SKM-1 treated with dmso at 0.1 percent for 144 hours (cell line): ENCODE measurements around the gene TTF2.
"Not testable (repeated sequence)": the region's sequence is repeated elsewhere in the genome, so short reads cannot be mapped to it uniquely, and the experiment has no call there.

Experiments
- DNase-seq: peaks from one replicate; lab custom pipeline; 2025; ENCODE audit not compliant: unreplicated experiment; lab: John Stamatoyannopoulos, UW

TTF2 gene

GRCh38 chr1:117092594-117092993 is 32.5 kb downstream of the TTF2 start:
- no peak for DNase-seq

GRCh38 chr1:117093091-117093534 is 33.0 kb downstream of the TTF2 start:
- DNase-seq = no peak

- DNase-seq = peak; percentile 18
These were observed 33.9 kb downstream of the TTF2 start for GRCh38 chr1:117093870-117094621.

- no peak for DNase-seq
These were observed 34.9 kb downstream of the TTF2 start for GRCh38 chr1:117094841-117095604.

GRCh38 chr1:117096951-117097408 is 36.9 kb downstream of the TTF2 start:
- DNase-seq = no peak

GRCh38 chr1:117097443-117097842 is 37.3 kb downstream of the TTF2 start:
- DNase-seq = no peak

- DNase-seq = no peak
These were observed 38.3 kb downstream of the TTF2 start for GRCh38 chr1:117098287-117098890.

- DNase-seq = no peak
These were observed 41.2 kb downstream of the TTF2 start for GRCh38 chr1:117101334-117101733.

GRCh38 chr1:117101858-117102257 is 41.7 kb downstream of the TTF2 start:
- DNase-seq = not testable (repeated sequence)

GRCh38 chr1:117104986-117105385 is 44.9 kb downstream of the TTF2 start:
- DNase-seq = no peak

GRCh38 chr1:117105722-117106121 is 45.6 kb downstream of the TTF2 start:
- DNase-seq = no peak

GRCh38 chr1:117106478-117106877 is 46.4 kb downstream of the TTF2 start:
- DNase-seq = no peak

- DNase-seq = no peak
These were observed 47.2 kb downstream of the TTF2 start for GRCh38 chr1:117107364-117107763.

- no peak for DNase-seq
These were observed 50.6 kb downstream of the TTF2 start for GRCh38 chr1:117110774-117111173.

GRCh38 chr1:117112047-117112717 is 52.1 kb downstream of the TTF2 start:
- DNase-seq = no peak

GRCh38 chr1:117113199-117113598 is 53.1 kb downstream of the TTF2 start:
- DNase-seq = no peak

GRCh38 chr1:117114877-117115276 is 54.8 kb downstream of the TTF2 start:
- DNase-seq = no peak

GRCh38 chr1:117116090-117116783 is 56.1 kb downstream of the TTF2 start:
- DNase-seq = no peak

GRCh38 chr1:117116784-117117130 is 56.6 kb downstream of the TTF2 start:
- DNase-seq = no peak

GRCh38 chr1:117117697-117118096 is 57.6 kb downstream of the TTF2 start:
- DNase-seq = no peak

- no peak for DNase-seq
These were observed 58.0 kb downstream of the TTF2 start for GRCh38 chr1:117118137-117118536.
